IPS-20b (cell line): Measurements from ENCODE around the gene MRGPRF.

Experiments
- H3K27ac ChIP-seq: one replicate; pipeline ENCODE4 v1.5.1; 2013; ENCODE audit warnings: low read length
- H3K27me3 ChIP-seq: 2 replicates; pipeline ENCODE4 v1.6.1; 2013; ENCODE audit warnings: mild to moderate bottlenecking, low read length, inconsistent platforms; ENCODE audit not compliant: insufficient read depth
- H3K36me3 ChIP-seq: 2 replicates; pipeline ENCODE4 v1.6.1; 2013; ENCODE audit warnings: low read depth, mild to moderate bottlenecking, inconsistent platforms, low read length, moderate library complexity; ENCODE audit not compliant: insufficient read depth
- H3K4me1 ChIP-seq: 2 replicates; pipeline ENCODE4 v1.6.1; 2013; ENCODE audit warnings: mild to moderate bottlenecking, control low read depth, inconsistent platforms, low read length, moderate library complexity; ENCODE audit not compliant: insufficient read depth
- H3K4me3 ChIP-seq: 2 replicates; pipeline ENCODE4 v1.5.1; 2013; ENCODE audit warnings: mild to moderate bottlenecking, low read length, inconsistent platforms
- H3K9ac ChIP-seq: 2 replicates; pipeline ENCODE4 v1.6.1; 2013; ENCODE audit warnings: low read depth, mild to moderate bottlenecking, inconsistent platforms, low read length, moderate library complexity
- H3K9me3 ChIP-seq: 2 replicates; pipeline ENCODE4 v1.6.1; 2013; ENCODE audit warnings: mild to moderate bottlenecking, low read depth, low read length, inconsistent platforms; ENCODE audit not compliant: insufficient read depth

MRGPRF gene

GRCh38 chr11:69055212-69055586, 42.2 kb upstream of the MRGPRF start:
- H3K4me3 ChIP-seq, result no peak overlapping the region
- no peaks in the 10 kb centered on the region; the same call in 1 of the 2 replicates for H3K4me1 ChIP-seq
- peaks cover 21% of the 10 kb centered on the region for H3K36me3 ChIP-seq
- no peak overlapping the region for H3K27ac ChIP-seq
- H3K9me3 ChIP-seq, result no peaks in the 10 kb centered on the region
- no peak overlapping the region for H3K9ac ChIP-seq
- H3K27me3 ChIP-seq, result no peaks in the 10 kb centered on the region

GRCh38 chr11:69054397-69055211, 41.6 kb upstream of the MRGPRF start:
- Histone ChIP-seq H3K9ac (no peak overlapping the region), H3K36me3 (peaks cover 17% of the 10 kb centered on the region), H3K4me1 (no peaks in the 10 kb centered on the region; the same call in 1 of the 2 replicates), H3K9me3 (no peaks in the 10 kb centered on the region), H3K4me3 (no peak overlapping the region), H3K27ac (no peak overlapping the region), H3K27me3 (no peaks in the 10 kb centered on the region)

GRCh38 chr11:69053546-69054396, 40.7 kb upstream of the MRGPRF start:
- no peaks in the 10 kb centered on the region for H3K9me3 ChIP-seq
- H3K27ac ChIP-seq, result no peak overlapping the region
- peaks cover 13% of the 10 kb centered on the region for H3K36me3 ChIP-seq
- H3K9ac ChIP-seq, result no peak overlapping the region
- H3K27me3 ChIP-seq, result no peaks in the 10 kb centered on the region
- H3K4me3 ChIP-seq, result no peak overlapping the region
- no peaks in the 10 kb centered on the region; the same call in 1 of the 2 replicates for H3K4me1 ChIP-seq

GRCh38 chr11:69053169-69053477, 40.1 kb upstream of the MRGPRF start:
- no peaks in the 10 kb centered on the region for H3K9me3 ChIP-seq
- no peak overlapping the region for H3K27ac ChIP-seq
- H3K27me3 ChIP-seq, result no peaks in the 10 kb centered on the region
- no peak overlapping the region for H3K4me3 ChIP-seq
- H3K9ac ChIP-seq, result no peak overlapping the region
- peaks cover 3% of the 10 kb centered on the region for H3K4me1 ChIP-seq
- H3K36me3 ChIP-seq, result peaks cover 13% of the 10 kb centered on the region

- H3K27me3 ChIP-seq, result no peaks in the 10 kb centered on the region
- H3K36me3 ChIP-seq, result peaks cover 13% of the 10 kb centered on the region
- H3K4me3 ChIP-seq, result no peak overlapping the region
- H3K4me1 ChIP-seq, result peaks cover 6% of the 10 kb centered on the region
- H3K27ac ChIP-seq, result no peak overlapping the region
- H3K9me3 ChIP-seq, result no peaks in the 10 kb centered on the region
- no peak overlapping the region for H3K9ac ChIP-seq
Observed at GRCh38 chr11:69052343-69053168, 39.5 kb upstream of the MRGPRF start.

GRCh38 chr11:69051381-69052342, 38.6 kb upstream of the MRGPRF start:
- H3K4me3 ChIP-seq, result no peak overlapping the region
- H3K4me1 ChIP-seq, result peaks cover 6% of the 10 kb centered on the region
- H3K27me3 ChIP-seq, result no peaks in the 10 kb centered on the region
- no peak overlapping the region for H3K9ac ChIP-seq
- H3K36me3 ChIP-seq, result peaks cover 13% of the 10 kb centered on the region
- no peaks in the 10 kb centered on the region for H3K9me3 ChIP-seq
- H3K27ac ChIP-seq, result no peak overlapping the region

GRCh38 chr11:69050592-69051380, 37.7 kb upstream of the MRGPRF start:
- H3K4me1 ChIP-seq, result peaks cover 6% of the 10 kb centered on the region
- no peak overlapping the region for H3K9ac ChIP-seq
- H3K27me3 ChIP-seq, result no peaks in the 10 kb centered on the region
- no peaks in the 10 kb centered on the region for H3K9me3 ChIP-seq
- H3K4me3 ChIP-seq, result no peak overlapping the region
- no peak overlapping the region for H3K27ac ChIP-seq
- H3K36me3 ChIP-seq, result peaks cover 13% of the 10 kb centered on the region

GRCh38 chr11:69049490-69049867, 36.4 kb upstream of the MRGPRF start:
- H3K9ac ChIP-seq, result peak overlapping the region; percentile 81
- H3K4me3 ChIP-seq, result peak overlapping the region; percentile 82
- H3K4me1 ChIP-seq, result peaks cover 10% of the 10 kb centered on the region
- no peak overlapping the region for H3K27ac ChIP-seq
- peaks cover 4% of the 10 kb centered on the region for H3K36me3 ChIP-seq
- H3K27me3 ChIP-seq, result no peaks in the 10 kb centered on the region
- H3K9me3 ChIP-seq, result no peaks in the 10 kb centered on the region

- no peaks in the 10 kb centered on the region for H3K27me3 ChIP-seq
- H3K4me1 ChIP-seq, result peaks cover 13% of the 10 kb centered on the region
- H3K27ac ChIP-seq, result no peak within 1 kb of the TSS
- H3K4me3 ChIP-seq, result peak within 1 kb of the TSS; percentile 82
- H3K9me3 ChIP-seq, result no peaks in the 10 kb centered on the region
- no peaks in the 10 kb centered on the region; the same call in 1 of the 2 replicates for H3K36me3 ChIP-seq
- H3K9ac ChIP-seq, result peak within 1 kb of the TSS; percentile 81
Observed at GRCh38 chr11:69048694-69049489, 35.8 kb upstream of the MRGPRF start, which contains the start of gene TPCN2. TPCN2 (plus strand) TSS chr11:69048932; CDS start chr11:69048998, 66 bp downstream.
